ENCODE measurements around the gene ARMC9. TPM values are rescaled to one million over a fixed set of nuclear protein-coding genes. Genes with fewer than 3 reads are reported as not detected.
"Not testable (repeated sequence)": the region's sequence is repeated elsewhere in the genome, so short reads cannot be mapped to it uniquely, and the experiment has no call there.

ARMC9 gene
- total and polyA plus RNA-seq, 7 donors, result 2.4 to 95.3 (median 24.3) TPM

- 86 to 87% methylated on average over 2 of the region's 2 CpGs for WGBS, 2 donors
- peaks cover 0 to 28% (median 0%) of the 10 kb centered on the region in 4 donors for H3K36me3 ChIP-seq
- TF ChIP-seq CTCF (IDR thresholded peaks at IDR 0.05) (no peak), POLR2AphosphoS5 (IDR thresholded peaks at IDR 0.05) (no peak), EP300 (IDR thresholded peaks at IDR 0.05) (no peak), POLR2A (IDR thresholded peaks at IDR 0.05) (no peak)
- intact Hi-C loops (cut with DNase I), result no loop called here
- no peaks in the 10 kb centered on the region for H3K27me3 ChIP-seq
- H3K27ac ChIP-seq, result peak overlapping the region in 2 of 4 donors; percentile 61 to 71
- H3K4me3 ChIP-seq, result no peak overlapping the region
- no peaks in the 10 kb centered on the region for H3K9me3 ChIP-seq
- DNase-seq, result no peak
- H3K4me1 ChIP-seq, result peaks cover 0 to 20% (median 12%) of the 10 kb centered on the region in 4 donors
Measured at GRCh38 chr2:231348173-231348572, 149.7 kb downstream of the ARMC9 start.

GRCh38 chr2:231348704-231349373 lies 150.4 kb downstream of the ARMC9 start:
- WGBS, 2 donors, result 73 to 83% methylated on average over 5 of the region's 5 CpGs
- Histone ChIP-seq H3K27ac (peak overlapping the region in 3 of 4 donors; percentile 1 to 71 (median 61)), H3K9me3 (no peaks in the 10 kb centered on the region), H3K36me3 (peaks cover 0 to 28% (median 0%) of the 10 kb centered on the region in 4 donors), H3K4me1 (peaks cover 0 to 20% (median 12%) of the 10 kb centered on the region in 4 donors), H3K4me3 (no peak overlapping the region), H3K27me3 (no peaks in the 10 kb centered on the region)
- intact Hi-C loops (cut with DNase I), result no loop called here
- no peak for DNase-seq
- TF ChIP-seq CTCF (IDR thresholded peaks at IDR 0.05) (no peak), POLR2AphosphoS5 (IDR thresholded peaks at IDR 0.05) (peak; percentile 20 to 68 (median 38)), EP300 (IDR thresholded peaks at IDR 0.05) (peak in 1 of 4 donors; percentile 29), POLR2A (IDR thresholded peaks at IDR 0.05) (no peak)

GRCh38 chr2:231349374-231349735 lies 150.9 kb downstream of the ARMC9 start:
- peaks cover 0 to 28% (median 0%) of the 10 kb centered on the region in 4 donors for H3K36me3 ChIP-seq
- peak overlapping the region in 3 of 4 donors; percentile 1 to 71 (median 61) for H3K27ac ChIP-seq

GRCh38 chr2:231351648-231352047 lies 153.2 kb downstream of the ARMC9 start:
- H3K4me3 ChIP-seq, result no peak overlapping the region
- H3K27me3 ChIP-seq, result no peaks in the 10 kb centered on the region
- no peak for DNase-seq
- intact Hi-C loops (cut with DNase I), result no loop called here
- H3K9me3 ChIP-seq, result no peaks in the 10 kb centered on the region
- 65 to 80% methylated on average over 5 of the region's 5 CpGs for WGBS, 2 donors
- H3K4me1 ChIP-seq, result peaks cover 0 to 34% (median 22%) of the 10 kb centered on the region in 4 donors
- no peak for TF ChIP-seq EP300 (IDR thresholded peaks at IDR 0.05)
- TF ChIP-seq CTCF (IDR thresholded peaks at IDR 0.05), result no peak
- no peak for TF ChIP-seq POLR2AphosphoS5 (IDR thresholded peaks at IDR 0.05)
- no peak for TF ChIP-seq POLR2A (IDR thresholded peaks at IDR 0.05)
- peaks cover 0 to 12% (median 0%) of the 10 kb centered on the region in 4 donors for H3K36me3 ChIP-seq
- H3K27ac ChIP-seq, result no peak overlapping the region

More at GRCh38 chr2:231349374-231349735, 150.9 kb downstream of the ARMC9 start:
- DNase-seq; H3K9me3 ChIP-seq; H3K4me3 ChIP-seq; H3K27me3 ChIP-seq; intact Hi-C loops (cut with DNase I): not testable (repeated sequence)
- WGBS, 2 donors, result 91 to 94% methylated on average over 10 of the region's 10 CpGs
- H3K4me1 ChIP-seq, result peaks cover 0 to 20% (median 12%) of the 10 kb centered on the region in 4 donors

GRCh38 chr2:231353469-231353868 lies 155.0 kb downstream of the ARMC9 start:
- WGBS, 2 donors, result 94 to 95% methylated on average over 5 of the region's 6 CpGs
- peaks cover 0 to 15% (median 0%) of the 10 kb centered on the region in 4 donors for H3K36me3 ChIP-seq
- DNase-seq, result no peak
- H3K9me3 ChIP-seq, result no peaks in the 10 kb centered on the region
- TF ChIP-seq CTCF (IDR thresholded peaks at IDR 0.05) (no peak), EP300 (IDR thresholded peaks at IDR 0.05) (no peak), POLR2AphosphoS5 (IDR thresholded peaks at IDR 0.05) (no peak), POLR2A (IDR thresholded peaks at IDR 0.05) (no peak)
- no peak overlapping the region for H3K4me3 ChIP-seq
- intact Hi-C loops (cut with DNase I), result no loop called here
- no peaks in the 10 kb centered on the region for H3K27me3 ChIP-seq
- peaks cover 0 to 28% (median 18%) of the 10 kb centered on the region in 4 donors for H3K4me1 ChIP-seq
- no peak overlapping the region for H3K27ac ChIP-seq
